ENCODE data around the gene ADAM15.

- no peak; the same call in 1 of the 2 replicates for TF ChIP-seq CTCF (conservative IDR thresholded peaks at IDR 0.05)
- no peak for TF ChIP-seq EZH2 (IDR thresholded peaks at IDR 0.05; ENCODE audit: low read depth)
Observed at GRCh38 chr1:155094622-155094948, 43.5 kb downstream of the ADAM15 start.

All from PC-9 (cell line).